Neural progenitor cell (in vitro differentiated cells): ENCODE measurements around the gene INPP4B. TPM values are rescaled to one million over a fixed set of nuclear protein-coding genes. Genes with fewer than 3 reads are reported as not detected.
A peak's percentile ranks its signal among the peaks of the same experiment; 100 is the strongest.

Experiments
- DNase-seq: peaks from one replicate; pipeline ENCODE4 v3.0.0-alpha.2; 2016; ENCODE audit warnings: low spot score
- H2AFZ ChIP-seq: fragments of 200-600 bp; sonication (generic); replicated peaks from 2 replicates; pipeline ENCODE4 v1.6.1; 2016; ENCODE audit warnings: antibody characterized with exemption
- H3F3A ChIP-seq: fragments of 200-600 bp; sonication (generic); 2 replicates; pipeline ENCODE4 v1.6.1; 2016; ENCODE audit warnings: antibody characterized with exemption, low read depth
- H3K27ac ChIP-seq: fragments of 200-600 bp; sonication (generic); 2 replicates; pipeline ENCODE4 v1.5.1; 2016; ENCODE audit warnings: mild to moderate bottlenecking
- H3K27me3 ChIP-seq: fragments of 200-600 bp; sonication (generic); 2 replicates; pipeline ENCODE4 v1.6.1; 2016; ENCODE audit warnings: mild to moderate bottlenecking, moderate library complexity
- H3K36me3 ChIP-seq: fragments of 200-600 bp; sonication (generic); 2 replicates; pipeline ENCODE4 v1.5.1; 2016
- H3K4me1 ChIP-seq: fragments of 200-600 bp; sonication (generic); 2 replicates; pipeline ENCODE4 v1.6.1; 2016; ENCODE audit warnings: mixed run types
- H3K4me2 ChIP-seq: fragments of 200-600 bp; sonication (generic); 2 replicates; pipeline ENCODE4 v1.6.1; 2016
- H3K4me3 ChIP-seq: fragments of 200-600 bp; sonication (generic); 2 replicates; pipeline ENCODE4 v1.5.1; 2016
- H3K79me2 ChIP-seq: fragments of 200-600 bp; sonication (generic); 2 replicates; pipeline ENCODE4 v1.6.1; 2016; ENCODE audit warnings: low read depth
- H3K9ac ChIP-seq: fragments of 200-600 bp; sonication (generic); 2 replicates; pipeline ENCODE4 v1.6.1; 2016
- H3K9me3 ChIP-seq: fragments of 200-600 bp; sonication (generic); 2 replicates; pipeline ENCODE4 v1.5.1; 2016; ENCODE audit warnings: low read depth
- H4K20me1 ChIP-seq: fragments of 200-600 bp; sonication (generic); 2 replicates; pipeline ENCODE4 v1.6.1; 2016; ENCODE audit warnings: low read depth
- H3K27ac Mint-ChIP-seq: 3 replicates; pipeline ENCODE4 v1.8.0; 2021; ENCODE audit warnings: mixed read lengths
- H3K27me3 Mint-ChIP-seq: 2 replicates; pipeline ENCODE4 v1.8.0; 2022; ENCODE audit warnings: low read depth, mild to moderate bottlenecking, inconsistent platforms, moderate library complexity, mixed read lengths; ENCODE audit not compliant: insufficient read depth
- H3K36me3 Mint-ChIP-seq: 3 replicates; pipeline ENCODE4 v1.8.0; 2021; ENCODE audit warnings: mixed read lengths
- H3K4me1 Mint-ChIP-seq: 3 replicates; pipeline ENCODE4 v1.8.0; 2021; ENCODE audit warnings: mixed read lengths
- H3K4me3 Mint-ChIP-seq: 3 replicates; pipeline ENCODE4 v1.8.0; 2021; ENCODE audit warnings: mild to moderate bottlenecking, moderate library complexity, mixed read lengths
- H3K9me3 Mint-ChIP-seq: 3 replicates; pipeline ENCODE4 v1.8.0; 2020; ENCODE audit warnings: mixed read lengths
- EZH2 ChIP-seq: fragments of 200-600 bp; sonication (generic); IDR thresholded peaks from 2 replicates; pipeline ENCODE4 v1.6.1; 2017; ENCODE audit warnings: antibody characterized with exemption, mild to moderate bottlenecking, moderate library complexity
- EZH2phosphoT487 ChIP-seq: fragments of 200-600 bp; sonication (generic); IDR thresholded peaks from 2 replicates; pipeline ENCODE4 v1.6.1; 2017; ENCODE audit warnings: antibody characterized with exemption
- total RNA-seq: library from RNA; depleted of rRNA; stranded (reverse); fragments of >200 nt; gene quantifications from 2 replicates; pipeline ENCODE4 v1.2.3, GENCODE V29; 2015; ENCODE audit warnings: low replicate concordance
- TF ChIP-seq, protein P1 (sequence below): fragments of 200-600 bp; sonication (generic); IDR thresholded peaks from 2 replicates; pipeline ENCODE4 v1.5.1; 2017; ENCODE audit warnings: antibody characterized with exemption, mild to moderate bottlenecking

INPP4B gene
- total RNA-seq, 1 donor from 2014 or later, result 1.3 TPM

GRCh38 chr4:142265536-142265935, 580.6 kb downstream of the INPP4B start:
- H3F3A ChIP-seq, result no peaks in the 10 kb centered on the region
- no peak overlapping the region for H3K4me3 ChIP-seq
- no peaks in the 10 kb centered on the region for H3K36me3 ChIP-seq
- DNase-seq, result no peak
- peaks cover 2% of the 10 kb centered on the region for H3K4me1 Mint-ChIP-seq
- H3K4me1 ChIP-seq, result no peaks in the 10 kb centered on the region
- no peaks in the 10 kb centered on the region for H3K27me3 ChIP-seq
- no peak overlapping the region for H3K27ac Mint-ChIP-seq
- H3K4me3 Mint-ChIP-seq, result no peak overlapping the region
- H4K20me1 ChIP-seq, result no peaks in the 10 kb centered on the region
- H2AFZ ChIP-seq, result no peak overlapping the region
- no peaks in the 10 kb centered on the region for H3K27me3 Mint-ChIP-seq
- no peaks in the 10 kb centered on the region for H3K79me2 ChIP-seq
- H3K27ac ChIP-seq, result no peak overlapping the region
- H3K9me3 Mint-ChIP-seq, result no peaks in the 10 kb centered on the region
- H3K36me3 Mint-ChIP-seq, result no peaks in the 10 kb centered on the region
- no peaks in the 10 kb centered on the region for H3K9me3 ChIP-seq
- no peak overlapping the region for H3K4me2 ChIP-seq
- TF ChIP-seq, protein P1, sequence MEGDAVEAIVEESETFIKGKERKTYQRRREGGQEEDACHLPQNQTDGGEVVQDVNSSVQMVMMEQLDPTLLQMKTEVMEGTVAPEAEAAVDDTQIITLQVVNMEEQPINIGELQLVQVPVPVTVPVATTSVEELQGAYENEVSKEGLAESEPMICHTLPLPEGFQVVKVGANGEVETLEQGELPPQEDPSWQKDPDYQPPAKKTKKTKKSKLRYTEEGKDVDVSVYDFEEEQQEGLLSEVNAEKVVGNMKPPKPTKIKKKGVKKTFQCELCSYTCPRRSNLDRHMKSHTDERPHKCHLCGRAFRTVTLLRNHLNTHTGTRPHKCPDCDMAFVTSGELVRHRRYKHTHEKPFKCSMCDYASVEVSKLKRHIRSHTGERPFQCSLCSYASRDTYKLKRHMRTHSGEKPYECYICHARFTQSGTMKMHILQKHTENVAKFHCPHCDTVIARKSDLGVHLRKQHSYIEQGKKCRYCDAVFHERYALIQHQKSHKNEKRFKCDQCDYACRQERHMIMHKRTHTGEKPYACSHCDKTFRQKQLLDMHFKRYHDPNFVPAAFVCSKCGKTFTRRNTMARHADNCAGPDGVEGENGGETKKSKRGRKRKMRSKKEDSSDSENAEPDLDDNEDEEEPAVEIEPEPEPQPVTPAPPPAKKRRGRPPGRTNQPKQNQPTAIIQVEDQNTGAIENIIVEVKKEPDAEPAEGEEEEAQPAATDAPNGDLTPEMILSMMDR, result no peak
- TF ChIP-seq EZH2phosphoT487 (no peak), EZH2 (no peak)
- H3K9ac ChIP-seq, result no peak overlapping the region

- Histone ChIP-seq H3K27me3 (no peaks in the 10 kb centered on the region), H3K4me3 (no peak overlapping the region), H3K4me2 (no peak overlapping the region), H3K4me1 (no peaks in the 10 kb centered on the region), H4K20me1 (no peaks in the 10 kb centered on the region), H3F3A (no peaks in the 10 kb centered on the region), H3K9me3 (no peaks in the 10 kb centered on the region), H3K79me2 (no peaks in the 10 kb centered on the region), H3K9ac (no peak overlapping the region), H2AFZ (no peak overlapping the region), H3K36me3 (no peaks in the 10 kb centered on the region), H3K27ac (no peak overlapping the region)
- no peaks in the 10 kb centered on the region for H3K9me3 Mint-ChIP-seq
- H3K36me3 Mint-ChIP-seq, result no peaks in the 10 kb centered on the region
- TF ChIP-seq, protein P1, result no peak
- TF ChIP-seq EZH2 (no peak), EZH2phosphoT487 (no peak)
- no peaks in the 10 kb centered on the region for H3K27me3 Mint-ChIP-seq
- no peak overlapping the region for H3K4me3 Mint-ChIP-seq
- DNase-seq, result no peak
- H3K27ac Mint-ChIP-seq, result no peak overlapping the region
- peaks cover 2% of the 10 kb centered on the region for H3K4me1 Mint-ChIP-seq
Observed at GRCh38 chr4:142264961-142265360, 581.1 kb downstream of the INPP4B start.

GRCh38 chr4:142262956-142263355, 583.1 kb downstream of the INPP4B start:
- no peak overlapping the region for H3K9ac ChIP-seq
- no peak overlapping the region for H3K4me3 Mint-ChIP-seq
- no peak overlapping the region for H3K27ac Mint-ChIP-seq
- no peaks in the 10 kb centered on the region for H3K9me3 Mint-ChIP-seq
- peak; percentile 69 for DNase-seq
- H3K27ac ChIP-seq, result no peak overlapping the region
- no peaks in the 10 kb centered on the region for H3K36me3 Mint-ChIP-seq
- H3K4me1 Mint-ChIP-seq, result peaks cover 2% of the 10 kb centered on the region
- H3K9me3 ChIP-seq, result no peaks in the 10 kb centered on the region
- TF ChIP-seq EZH2phosphoT487 (no peak), EZH2 (no peak)
- TF ChIP-seq, protein P1, result no peak
- no peaks in the 10 kb centered on the region for H3K27me3 ChIP-seq
- H3K27me3 Mint-ChIP-seq, result no peaks in the 10 kb centered on the region
- H2AFZ ChIP-seq, result no peak overlapping the region
- H3F3A ChIP-seq, result no peaks in the 10 kb centered on the region
- H4K20me1 ChIP-seq, result no peaks in the 10 kb centered on the region
- H3K79me2 ChIP-seq, result no peaks in the 10 kb centered on the region
- no peak overlapping the region for H3K4me2 ChIP-seq
- H3K36me3 ChIP-seq, result no peaks in the 10 kb centered on the region
- no peaks in the 10 kb centered on the region for H3K4me1 ChIP-seq
- H3K4me3 ChIP-seq, result no peak overlapping the region
